Muscle of arm (tissue), 12 donors: Measurements from ENCODE around the gene MAPK12. TPM values are rescaled to one million over a fixed set of nuclear protein-coding genes. Genes with fewer than 3 reads are reported as not detected.

Experiments
- DNase-seq: peaks from one replicate; pipeline ENCODE4 v3.0.0-alpha.2; 2013
- polyA plus RNA-seq, 12 donors: library from polyadenylated mRNA; unstranded; fragments of 120-200 nt; gene quantifications; one replicate each; pipeline ENCODE4 v1.2.1, GENCODE V29; 2013; ENCODE audit not compliant: insufficient read length in 12 of 12

MAPK12 gene
- polyA plus RNA-seq, 12 donors = 9.0 to 156 (median 18.0) TPM

GRCh38 chr22:50300620-50301257, 39.3 kb upstream of the MAPK12 start:
- DNase-seq = no peak

GRCh38 chr22:50299785-50300619, 38.5 kb upstream of the MAPK12 start:
- no peak for DNase-seq

- DNase-seq = no peak
Measured at GRCh38 chr22:50298937-50299784, 37.7 kb upstream of the MAPK12 start.

- no peak for DNase-seq
Measured at GRCh38 chr22:50298266-50298637, 36.8 kb upstream of the MAPK12 start.

GRCh38 chr22:50297510-50298265, 36.2 kb upstream of the MAPK12 start:
- DNase-seq = no peak

GRCh38 chr22:50296658-50297490, 35.4 kb upstream of the MAPK12 start:
- no peak for DNase-seq

- no peak for DNase-seq
Measured at GRCh38 chr22:50294319-50294656, 32.8 kb upstream of the MAPK12 start.

- no peak for DNase-seq
Measured at GRCh38 chr22:50293441-50294318, 32.2 kb upstream of the MAPK12 start.

- DNase-seq = no peak
Measured at GRCh38 chr22:50292643-50293440, 31.4 kb upstream of the MAPK12 start.

- DNase-seq = no peak
Measured at GRCh38 chr22:50289942-50290630, 28.6 kb upstream of the MAPK12 start.

- DNase-seq = no peak
Measured at GRCh38 chr22:50289151-50289941, 27.9 kb upstream of the MAPK12 start.

- DNase-seq = no peak
Measured at GRCh38 chr22:50287731-50288130, 26.2 kb upstream of the MAPK12 start.

GRCh38 chr22:50286701-50287318, 25.3 kb upstream of the MAPK12 start:
- DNase-seq = no peak

- DNase-seq = no peak
Measured at GRCh38 chr22:50286275-50286674, 24.8 kb upstream of the MAPK12 start.

GRCh38 chr22:50285568-50286229, 24.2 kb upstream of the MAPK12 start:
- no peak for DNase-seq

GRCh38 chr22:50284479-50284878, 23.0 kb upstream of the MAPK12 start:
- no peak for DNase-seq
